Fibroblast of skin of right quadriceps (primary cell): ENCODE results near the gene GABRP.
"Not testable (repeated sequence)": the region's sequence is repeated elsewhere in the genome, so short reads cannot be mapped to it uniquely, and the experiment has no call there.

Experiments used
- DNase-seq: peaks from one replicate; pipeline ENCODE4 v3.0.0-alpha.2; 2013

GABRP gene, protein sequence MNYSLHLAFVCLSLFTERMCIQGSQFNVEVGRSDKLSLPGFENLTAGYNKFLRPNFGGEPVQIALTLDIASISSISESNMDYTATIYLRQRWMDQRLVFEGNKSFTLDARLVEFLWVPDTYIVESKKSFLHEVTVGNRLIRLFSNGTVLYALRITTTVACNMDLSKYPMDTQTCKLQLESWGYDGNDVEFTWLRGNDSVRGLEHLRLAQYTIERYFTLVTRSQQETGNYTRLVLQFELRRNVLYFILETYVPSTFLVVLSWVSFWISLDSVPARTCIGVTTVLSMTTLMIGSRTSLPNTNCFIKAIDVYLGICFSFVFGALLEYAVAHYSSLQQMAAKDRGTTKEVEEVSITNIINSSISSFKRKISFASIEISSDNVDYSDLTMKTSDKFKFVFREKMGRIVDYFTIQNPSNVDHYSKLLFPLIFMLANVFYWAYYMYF

DNA sequence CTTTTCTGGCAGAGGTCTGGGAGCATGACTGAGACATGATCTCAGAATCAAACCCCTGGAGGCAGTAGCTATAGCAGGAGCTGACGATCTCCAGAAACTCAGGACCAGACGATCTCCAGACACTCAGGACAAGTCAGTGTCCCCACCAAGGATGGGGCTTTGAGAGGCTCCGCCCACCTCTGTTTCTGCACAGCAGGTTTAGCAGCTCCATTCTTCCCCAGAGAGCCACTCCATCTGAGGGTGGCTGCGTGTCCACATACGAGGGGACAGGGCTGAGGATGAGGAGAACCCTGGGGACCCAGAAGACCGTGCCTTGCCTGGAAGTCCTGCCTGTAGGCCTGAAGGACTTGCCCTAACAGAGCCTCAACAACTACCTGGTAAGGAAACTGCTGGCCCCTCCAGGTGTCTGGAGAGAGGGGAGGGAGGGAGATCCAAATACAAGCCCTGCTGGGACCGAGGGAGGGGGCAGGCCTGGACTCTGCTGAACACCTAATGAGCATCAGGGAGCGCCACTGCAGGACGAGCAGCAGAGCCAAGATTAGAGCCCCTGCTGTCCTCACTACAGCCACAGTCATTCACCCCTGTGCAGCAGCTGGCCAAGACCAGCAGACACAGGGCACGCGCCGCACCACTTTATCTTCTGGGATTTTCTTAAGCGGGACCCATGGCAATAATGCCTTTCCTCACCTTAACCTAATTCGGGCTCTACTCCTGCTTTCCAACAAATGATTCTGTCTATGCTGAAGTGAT, at the start of gene GABRP:
Gene GABRP (plus strand): TSS at position 228 of the 750 bp plus-strand sequence. CDS start 4,891 bp downstream, outside the sequence.
- DNase-seq, result no peak

DNA sequence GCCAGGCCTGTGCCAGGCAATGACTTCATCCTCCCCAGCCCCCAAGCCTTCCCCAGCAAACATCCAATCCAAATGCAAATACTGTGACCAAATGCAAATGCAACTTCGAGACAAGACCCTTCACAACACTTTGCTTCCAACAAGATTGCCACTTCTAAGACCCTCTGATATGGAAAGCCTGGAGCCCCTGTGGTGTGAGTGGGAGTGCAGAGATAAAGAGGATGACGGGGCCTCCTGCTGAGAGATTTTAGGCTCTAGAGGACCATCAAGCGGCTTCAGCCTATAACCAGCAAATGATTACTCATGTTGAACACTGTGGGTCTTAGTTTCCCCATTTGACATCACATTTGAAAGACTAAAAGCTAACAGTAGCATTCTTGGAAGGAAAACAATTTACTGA, 46.6 kb upstream of the GABRP start:
- no peak for DNase-seq

DNA sequence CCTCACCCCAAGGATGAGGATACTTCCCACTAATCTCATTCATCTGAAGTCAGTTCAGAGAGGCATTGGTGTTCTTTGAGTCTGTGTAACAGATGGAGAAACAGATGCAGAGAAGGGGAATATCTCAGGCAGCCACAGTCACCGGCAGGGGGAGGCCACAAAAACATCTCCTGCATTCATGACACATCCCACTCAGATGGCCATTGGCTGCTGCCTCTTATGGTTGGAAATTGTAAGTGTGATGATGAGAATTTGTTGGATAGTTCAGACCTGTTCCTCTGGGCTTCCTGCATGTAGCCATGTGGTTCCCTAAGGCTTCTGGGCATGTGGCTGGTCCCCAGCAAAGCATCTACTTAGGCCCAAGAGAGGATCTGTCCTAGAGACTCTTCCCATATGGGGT, 45.9 kb upstream of the GABRP start:
- DNase-seq, result no peak

DNA sequence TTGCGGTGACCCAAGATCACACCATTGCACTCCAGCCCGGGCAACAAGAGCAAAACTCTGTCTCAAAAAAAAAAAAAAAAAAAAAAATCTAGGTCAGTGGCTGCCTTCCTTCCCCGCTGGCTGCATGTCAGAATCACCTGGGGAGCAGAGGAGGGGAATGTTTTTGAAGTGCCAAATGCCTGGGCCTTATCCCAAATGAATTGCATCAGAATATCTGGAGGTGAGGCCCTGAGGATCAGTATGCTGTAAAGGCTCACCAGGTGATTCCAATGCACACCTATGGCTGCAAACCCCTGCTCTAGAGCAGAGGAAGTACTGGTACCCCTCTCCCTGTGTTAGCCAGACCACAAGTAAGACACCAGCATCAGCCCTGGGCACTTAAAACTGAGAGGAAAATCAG, 44.7 kb upstream of the GABRP start:
- no peak for DNase-seq

DNA sequence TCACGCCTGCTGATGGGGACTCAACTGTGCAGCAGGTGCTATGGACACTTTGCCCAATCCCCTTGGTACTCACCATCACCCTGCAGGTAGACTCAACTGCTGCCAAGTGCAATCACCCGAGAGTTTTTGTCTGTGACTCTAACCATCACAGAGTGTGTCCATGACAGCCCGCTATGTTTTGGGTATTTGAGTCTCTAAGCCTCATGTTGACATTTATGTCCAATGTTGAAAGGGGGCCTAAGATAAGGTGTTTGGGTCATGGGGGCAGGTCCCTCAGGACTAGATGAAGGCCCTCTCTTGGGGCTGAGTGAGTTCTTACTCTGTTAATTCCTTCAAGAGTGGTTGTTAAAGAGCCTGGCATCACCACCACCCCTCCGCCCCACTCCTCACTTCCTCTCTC, 44.1 kb upstream of the GABRP start:
- no peak for DNase-seq

DNA sequence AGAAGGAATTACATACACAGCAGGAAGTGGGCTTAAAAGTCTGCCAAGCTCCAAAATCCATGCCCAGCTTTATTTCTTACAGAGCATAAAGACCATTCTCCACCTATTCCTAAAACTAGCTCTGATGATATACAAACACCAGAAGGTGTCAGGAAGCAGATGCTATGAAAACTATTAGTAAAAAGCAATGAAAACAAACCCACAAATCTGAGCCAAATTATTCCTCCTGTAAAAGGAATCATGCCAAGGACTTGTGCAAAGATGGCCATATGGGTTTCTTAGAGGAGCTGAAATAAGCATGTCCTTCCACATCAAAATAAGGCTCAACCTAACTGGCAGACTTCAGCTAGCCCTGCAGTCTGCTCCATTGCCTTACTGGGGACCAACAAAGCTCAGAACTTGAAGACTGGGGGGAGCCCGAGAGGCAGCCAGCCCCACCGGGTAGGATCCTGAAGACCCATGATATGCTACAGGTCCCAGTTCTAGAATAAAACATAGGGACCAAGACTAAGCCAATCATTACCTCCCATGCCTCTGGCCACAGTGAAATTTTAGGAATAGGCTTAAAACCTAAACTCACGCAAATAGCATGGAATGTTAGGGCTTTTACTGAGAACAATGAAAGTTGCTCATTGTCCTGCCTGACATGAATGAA, 42.8 kb upstream of the GABRP start:
- DNase-seq, result no peak

DNA sequence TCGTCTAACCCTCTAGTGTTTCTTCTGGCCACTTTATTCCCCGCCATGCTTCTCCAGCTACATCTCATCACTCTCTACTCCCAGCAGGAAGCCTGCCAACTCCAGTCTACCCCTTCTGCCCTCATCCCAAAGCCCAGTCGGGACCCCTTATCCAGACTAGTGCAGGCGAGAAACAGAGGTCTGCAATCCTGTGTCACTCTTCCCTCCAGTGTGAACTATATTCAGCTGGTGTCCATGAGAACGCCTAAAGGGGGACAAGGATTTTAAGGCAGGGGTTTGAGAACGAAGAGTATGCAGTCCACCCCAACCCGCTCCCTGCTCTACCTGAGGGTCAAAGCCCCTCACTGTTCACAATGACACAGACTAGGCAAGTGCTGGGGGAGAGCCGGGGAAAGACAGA, 41.7 kb upstream of the GABRP start:
- DNase-seq, result no peak

DNA sequence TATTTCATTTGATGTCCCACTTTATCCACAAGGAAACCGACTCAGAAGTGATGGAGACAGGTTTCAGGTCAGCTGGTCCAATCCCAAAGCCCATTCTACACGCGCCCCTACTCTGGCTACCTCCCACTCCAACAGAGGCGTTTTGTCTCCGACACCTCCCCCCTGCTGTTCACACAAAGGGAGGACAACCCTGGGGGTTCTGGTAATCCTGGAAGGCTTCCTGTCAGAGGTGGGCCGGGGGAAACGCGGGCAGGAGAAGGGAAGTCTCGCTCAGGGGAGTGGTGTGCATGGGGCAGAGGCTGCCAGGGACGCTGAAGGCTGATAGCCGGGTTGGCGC, 39.7 kb upstream of the GABRP start:
- DNase-seq, result no peak

DNA sequence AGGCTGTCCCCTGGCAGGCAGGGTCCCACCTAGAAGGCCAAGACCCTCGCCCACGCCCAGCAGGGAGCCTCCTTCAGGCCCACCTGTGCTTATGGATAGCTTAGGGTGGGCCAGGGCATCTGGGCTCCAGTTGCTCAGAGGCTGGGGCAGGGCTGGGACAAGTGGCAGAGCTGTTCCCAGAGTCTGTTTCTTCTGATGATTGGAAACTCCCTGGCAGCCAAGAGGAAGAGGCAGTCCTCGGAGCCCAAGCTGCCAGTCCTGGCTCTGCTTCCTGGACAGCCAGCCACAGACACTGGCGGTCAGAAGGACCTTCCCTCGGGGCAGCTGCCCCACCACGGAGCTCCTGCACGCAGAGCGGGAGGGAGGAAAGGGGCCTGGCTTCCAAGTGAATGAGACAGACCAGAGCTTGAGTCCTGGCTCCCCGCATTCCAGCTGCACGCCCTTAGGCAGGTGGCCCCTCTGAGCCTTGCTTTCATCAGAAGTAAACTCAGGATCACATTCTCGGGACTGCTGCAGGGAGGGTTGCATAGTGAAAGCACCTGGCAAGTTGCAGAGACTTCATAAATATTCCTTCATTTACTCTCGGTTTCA, 37.9 kb upstream of the GABRP start:
- no peak for DNase-seq

DNA sequence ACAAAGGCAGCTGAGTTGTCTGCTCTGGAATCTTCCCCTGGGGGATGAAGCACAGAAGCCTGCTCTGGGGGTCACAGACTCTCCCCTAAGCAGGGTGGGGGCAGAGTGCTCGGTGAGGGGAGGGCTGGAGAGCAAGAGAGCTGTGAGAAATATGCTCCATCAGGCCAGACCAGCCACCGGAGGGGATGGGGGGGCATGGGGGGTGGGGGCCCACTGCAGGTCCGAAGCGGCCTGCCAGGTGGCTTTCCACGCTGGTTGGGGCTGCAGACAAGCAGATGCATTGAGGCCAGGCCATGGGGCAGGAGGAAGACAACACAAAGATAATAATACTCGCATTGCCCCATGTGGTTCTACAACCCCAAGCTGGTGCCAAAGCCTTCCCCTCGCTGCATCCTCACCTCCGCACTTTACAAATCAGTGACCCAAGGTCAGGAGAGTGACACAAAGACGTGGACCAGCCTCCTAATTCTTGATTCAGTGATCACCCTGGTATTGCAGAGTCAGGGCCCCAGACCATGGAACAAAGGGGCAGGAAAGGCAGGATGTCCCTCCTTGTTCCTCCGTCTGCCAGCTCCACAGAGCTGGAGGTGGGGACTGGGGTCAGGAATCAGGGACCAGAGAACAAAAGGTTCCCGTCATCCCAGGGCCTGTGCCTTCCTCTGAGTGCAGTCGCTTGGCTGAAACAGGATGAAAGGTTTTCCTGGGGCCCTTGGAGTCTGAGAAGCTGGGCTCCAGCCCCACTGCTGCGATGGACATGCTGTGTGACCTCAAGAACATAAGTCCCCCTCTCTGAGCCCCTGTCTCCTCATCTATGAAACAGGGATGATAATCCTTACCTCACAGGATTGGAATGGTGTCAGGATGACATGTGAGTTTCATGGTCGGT, 37.2 kb upstream of the GABRP start:
- DNase-seq, result no peak

DNA sequence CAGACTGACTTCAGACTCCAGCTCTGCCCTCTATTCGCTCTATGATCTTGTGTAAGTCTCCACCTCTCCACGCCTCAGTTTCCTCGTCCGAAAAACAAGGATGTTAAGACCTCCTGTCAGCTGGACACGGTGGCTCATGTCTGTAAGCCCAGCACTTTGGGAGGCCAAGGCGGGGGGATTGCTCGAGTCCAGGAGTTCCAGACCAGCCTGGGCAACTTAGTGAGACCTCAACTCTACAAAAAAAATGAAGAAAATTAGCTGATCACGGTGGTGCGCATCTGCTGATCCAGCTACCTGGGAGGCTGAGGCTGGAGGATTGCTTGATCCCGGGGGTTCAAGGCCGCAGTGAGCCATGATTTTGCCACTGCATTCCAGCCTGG, 36.6 kb upstream of the GABRP start:
- no peak for DNase-seq

DNA sequence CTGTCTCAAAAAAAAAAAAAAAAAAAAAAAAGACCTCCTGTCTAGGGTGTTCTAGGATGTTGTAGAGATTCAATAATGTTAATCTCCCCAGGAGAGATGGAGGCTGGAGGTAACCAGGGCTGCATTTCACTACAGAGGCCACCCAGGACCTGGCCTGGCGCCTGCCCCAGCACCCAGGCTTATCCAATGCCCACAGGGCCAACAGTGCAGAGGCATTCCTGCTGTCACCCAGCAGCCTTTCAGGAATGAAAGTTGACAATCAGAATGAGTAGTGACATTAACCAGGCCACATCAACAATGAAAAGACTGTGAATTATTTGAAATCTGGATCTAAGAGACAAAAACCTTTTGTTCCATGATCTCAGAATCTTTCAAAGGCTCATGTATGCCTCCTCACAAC, 36.2 kb upstream of the GABRP start:
- DNase-seq, result no peak

DNA sequence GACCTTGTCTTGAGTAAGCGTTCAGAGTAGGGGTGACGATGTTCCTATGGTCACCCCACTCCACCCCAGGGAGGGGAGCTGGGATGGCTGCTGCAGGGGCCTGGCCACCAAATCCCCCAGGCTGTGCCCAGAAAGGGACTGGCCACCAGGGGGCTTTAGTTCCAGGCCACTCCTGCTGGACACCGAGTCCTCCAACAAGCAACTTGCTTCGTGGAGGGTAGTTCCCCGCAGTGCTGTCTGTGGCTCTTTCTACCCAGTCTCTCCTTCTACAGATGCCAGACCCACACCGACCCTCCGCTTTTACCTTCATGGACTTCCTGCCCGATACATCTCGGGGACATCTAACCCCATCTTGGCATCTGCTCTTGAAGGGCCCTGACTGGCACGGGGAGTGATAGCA, 35.7 kb upstream of the GABRP start:
- no peak for DNase-seq

DNA sequence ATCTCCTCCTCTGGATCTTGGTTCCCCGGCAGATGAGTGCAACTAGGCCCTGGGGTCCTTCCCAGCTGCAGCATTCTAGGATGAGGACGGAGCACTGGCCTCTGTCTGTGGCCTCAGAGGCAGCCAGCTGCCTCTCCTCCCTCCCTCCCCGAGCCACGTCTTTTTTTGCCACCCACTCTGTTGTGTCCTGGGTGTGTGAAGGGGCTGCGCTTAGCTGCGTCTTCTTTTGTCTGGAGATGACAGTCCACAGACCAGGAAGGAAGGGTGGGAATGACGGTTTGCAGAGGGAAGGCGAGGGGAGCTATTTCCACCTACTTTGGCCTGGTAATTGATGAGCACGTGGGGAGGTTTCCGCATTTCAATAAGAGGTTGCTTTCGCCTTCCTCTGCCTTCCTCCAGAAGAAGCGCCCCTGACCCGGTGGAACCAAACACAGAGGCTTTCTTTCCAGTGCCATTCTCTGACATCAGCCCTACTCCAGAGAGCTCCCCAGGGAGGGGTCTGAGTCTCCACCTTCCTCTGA, 34.5 kb upstream of the GABRP start:
- DNase-seq, result no peak

DNA sequence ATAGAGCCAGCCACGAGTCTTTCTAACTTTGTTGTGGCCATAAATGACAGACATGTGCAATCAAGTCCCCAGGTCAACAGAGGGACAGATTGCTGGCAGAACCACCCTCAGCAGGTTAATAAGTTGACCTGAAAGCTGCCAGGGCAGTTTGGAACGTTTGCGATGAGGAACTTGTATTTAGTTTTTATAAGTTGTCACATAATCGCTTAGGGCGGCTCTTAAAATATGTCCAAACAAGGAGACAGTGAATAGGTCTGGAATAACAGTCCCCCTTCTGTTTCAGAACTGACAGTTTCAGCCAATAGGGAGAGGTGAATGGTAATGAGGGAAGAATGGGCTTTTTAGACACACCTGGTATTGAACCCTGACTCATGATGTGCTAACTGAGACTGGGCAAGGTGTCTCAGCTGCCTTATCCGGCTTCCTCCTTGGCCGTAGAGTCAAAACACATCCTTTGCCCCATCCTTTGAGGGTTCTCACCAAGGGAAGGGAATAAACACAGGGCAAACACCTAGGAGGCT, 33.6 kb upstream of the GABRP start:
- DNase-seq, result no peak

DNA sequence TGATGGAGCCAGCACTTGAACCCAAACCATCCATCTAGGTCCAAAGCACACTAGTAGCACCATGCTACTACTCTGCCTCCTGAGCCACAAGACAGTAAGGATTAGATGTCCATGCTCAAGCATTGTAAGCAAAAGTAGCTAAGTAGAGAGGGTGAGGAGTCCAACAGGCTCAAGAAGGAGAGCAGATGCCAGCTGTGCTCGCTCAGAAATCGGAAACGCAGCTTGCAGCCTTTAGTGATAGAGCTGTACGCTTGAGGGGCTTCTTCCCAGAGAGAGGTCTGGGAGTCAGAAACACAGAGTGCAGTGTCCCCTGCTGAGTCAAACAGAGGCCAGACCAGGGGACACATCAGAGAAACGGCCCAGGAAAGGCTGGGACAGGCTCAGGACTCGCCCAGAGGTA, 32.7 kb upstream of the GABRP start:
- DNase-seq, result no peak

DNA sequence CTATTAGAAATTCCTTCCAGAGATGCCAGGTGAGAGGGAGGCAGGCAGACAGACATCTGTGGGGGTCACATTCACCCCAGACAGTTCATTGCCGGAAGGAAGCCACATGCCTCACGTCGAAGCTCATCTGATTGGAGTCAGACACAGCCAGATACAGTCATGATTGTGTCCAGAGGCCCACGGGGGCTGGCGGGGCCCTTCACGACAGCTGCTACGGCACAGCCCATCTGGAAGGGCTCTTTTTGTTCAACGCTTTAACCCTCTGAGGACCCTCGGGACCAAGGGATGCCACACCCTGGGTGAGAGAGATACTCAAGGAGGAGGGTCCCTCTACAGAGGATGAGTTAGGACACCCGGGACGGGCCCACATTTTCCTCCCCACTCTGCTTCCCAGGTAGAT, 31.9 kb upstream of the GABRP start:
- no peak for DNase-seq

DNA sequence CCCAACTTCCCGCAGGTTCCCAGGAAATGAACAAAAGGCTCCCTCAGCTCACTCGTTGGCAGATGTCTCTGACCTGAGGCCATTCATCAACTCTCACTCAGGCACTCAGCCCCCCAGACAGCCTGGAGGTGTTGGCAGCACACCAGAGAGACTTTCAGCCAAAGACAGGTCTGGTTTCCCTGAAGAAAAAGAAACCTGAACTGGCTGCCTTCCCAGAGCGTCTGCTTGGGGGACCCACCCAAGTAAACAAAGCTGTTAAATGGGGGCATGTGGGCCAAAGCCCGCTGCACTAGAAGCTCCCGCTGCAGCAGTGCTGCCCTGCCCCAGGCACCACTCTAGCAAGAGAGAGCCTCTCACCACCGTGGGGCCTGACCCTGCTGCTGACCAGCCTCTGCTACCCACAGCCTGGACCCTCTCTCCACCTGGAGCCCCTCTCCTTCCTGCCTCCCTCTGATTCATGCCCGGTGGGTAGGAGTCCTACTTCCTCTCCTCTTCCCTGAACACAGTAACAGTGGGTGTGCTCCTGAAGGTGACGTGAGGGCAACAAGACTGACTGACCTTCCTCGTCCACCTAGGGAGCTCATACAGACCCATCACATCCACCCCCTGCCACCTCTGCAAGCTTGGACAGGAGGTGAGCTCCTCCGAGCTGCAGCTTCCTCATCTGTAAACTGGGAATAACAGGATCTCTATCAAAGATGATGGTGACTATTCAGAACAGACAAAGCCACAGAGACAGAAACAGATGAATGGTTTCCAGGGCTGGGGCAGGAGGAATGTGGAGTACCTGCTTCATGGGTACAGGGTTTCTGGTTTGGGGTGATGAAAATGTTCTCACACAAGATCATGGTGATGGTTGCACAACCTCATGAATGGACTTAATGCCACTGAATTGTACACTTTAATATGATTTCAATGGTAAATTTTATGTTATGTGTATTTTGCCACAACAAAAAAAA, 31.0 kb upstream of the GABRP start:
- DNase-seq, result no peak

DNA sequence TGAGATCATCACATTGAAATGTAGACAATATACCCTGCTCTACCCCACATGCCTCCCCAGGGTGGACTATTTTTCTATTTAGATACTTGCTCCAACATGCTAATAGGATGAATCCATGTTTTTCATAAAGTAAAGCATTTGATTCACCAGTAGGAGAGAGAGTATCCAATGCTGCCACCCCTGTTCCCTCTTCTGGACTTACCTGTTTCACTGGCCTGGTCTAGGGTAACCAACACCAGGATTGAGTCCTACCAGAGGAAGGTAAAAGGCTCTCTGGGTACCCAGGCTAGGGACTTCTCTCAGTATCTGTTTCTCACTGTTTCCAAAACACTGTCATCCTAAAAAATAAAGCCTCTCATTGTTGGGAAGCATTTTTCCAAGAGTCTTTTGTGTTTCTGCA, 30.2 kb upstream of the GABRP start:
- DNase-seq, result no peak

DNA sequence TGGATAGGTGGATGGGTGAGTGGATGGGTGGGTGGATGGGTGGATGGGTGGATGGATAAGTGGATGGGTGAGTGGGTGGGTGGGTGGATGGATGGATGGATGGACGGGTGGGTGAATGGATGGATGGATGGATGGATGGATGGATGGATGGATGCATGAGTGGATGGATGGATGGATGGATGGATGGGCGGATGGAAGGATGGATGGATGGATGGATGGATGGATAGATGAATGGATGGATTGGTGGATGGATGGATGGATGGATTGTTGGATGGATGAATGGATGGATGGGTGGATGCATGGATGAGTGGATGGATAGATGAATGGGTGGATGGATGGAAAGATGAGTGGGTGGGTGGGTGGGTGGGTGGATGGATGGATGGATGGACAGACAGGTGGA, 29.0 kb upstream of the GABRP start:
- DNase-seq, result not testable (repeated sequence)
